Omental fat pad (tissue), 4 donors: ENCODE results near the gene SUPT5H. TPM values are rescaled to one million over a fixed set of nuclear protein-coding genes. Genes with fewer than 3 reads are reported as not detected.

ENCODE experiments used
- ATAC-seq: fragments of 150-250 bp; one replicate; pipeline ENCODE4 v1.9.1; 2016; ENCODE audit warnings: mild to moderate bottlenecking, moderate library complexity; ENCODE audit not compliant: low FRiP score
- DNase-seq: peaks from one replicate; pipeline ENCODE4 v3.0.0-alpha.2; 2019; ENCODE audit warnings: low spot score
- total RNA-seq, 4 donors: library from RNA; depleted of rRNA; stranded (reverse); fragments of >200 nt; gene quantifications; one replicate each; pipeline ENCODE4 v1.1.0, GENCODE V29; 2016
- TF ChIP-seq, protein P1 (sequence below), 3 donors: fragments of 450-650 bp; IDR thresholded peaks; one replicate each; pipeline ENCODE4 v1.5.1; 2016 to 2017; ENCODE audit warnings: antibody characterized with exemption in 3 of 3, mild to moderate bottlenecking in 3 of 3, moderate library complexity in 2 of 3

The SUPT5H gene
- total RNA-seq, 4 donors from 2014 or later: 62.2 to 102 (median 73.3) TPM

GRCh38 chr19:39413272-39413910 is 32.0 kb upstream of the SUPT5H start:
- TF ChIP-seq, protein P1, sequence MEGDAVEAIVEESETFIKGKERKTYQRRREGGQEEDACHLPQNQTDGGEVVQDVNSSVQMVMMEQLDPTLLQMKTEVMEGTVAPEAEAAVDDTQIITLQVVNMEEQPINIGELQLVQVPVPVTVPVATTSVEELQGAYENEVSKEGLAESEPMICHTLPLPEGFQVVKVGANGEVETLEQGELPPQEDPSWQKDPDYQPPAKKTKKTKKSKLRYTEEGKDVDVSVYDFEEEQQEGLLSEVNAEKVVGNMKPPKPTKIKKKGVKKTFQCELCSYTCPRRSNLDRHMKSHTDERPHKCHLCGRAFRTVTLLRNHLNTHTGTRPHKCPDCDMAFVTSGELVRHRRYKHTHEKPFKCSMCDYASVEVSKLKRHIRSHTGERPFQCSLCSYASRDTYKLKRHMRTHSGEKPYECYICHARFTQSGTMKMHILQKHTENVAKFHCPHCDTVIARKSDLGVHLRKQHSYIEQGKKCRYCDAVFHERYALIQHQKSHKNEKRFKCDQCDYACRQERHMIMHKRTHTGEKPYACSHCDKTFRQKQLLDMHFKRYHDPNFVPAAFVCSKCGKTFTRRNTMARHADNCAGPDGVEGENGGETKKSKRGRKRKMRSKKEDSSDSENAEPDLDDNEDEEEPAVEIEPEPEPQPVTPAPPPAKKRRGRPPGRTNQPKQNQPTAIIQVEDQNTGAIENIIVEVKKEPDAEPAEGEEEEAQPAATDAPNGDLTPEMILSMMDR (IDR thresholded peaks at IDR 0.05): no peak
- no peak for ATAC-seq
- DNase-seq: no peak

GRCh38 chr19:39413911-39414608 is 31.3 kb upstream of the SUPT5H start:
- no peak for DNase-seq
- ATAC-seq: no peak
- TF ChIP-seq, protein P1 (IDR thresholded peaks at IDR 0.05): no peak

- no peak for ATAC-seq
- no peak for DNase-seq
- TF ChIP-seq, protein P1 (IDR thresholded peaks at IDR 0.05): no peak
Measured at GRCh38 chr19:39415111-39416046, 30.0 kb upstream of the SUPT5H start.

GRCh38 chr19:39416152-39417120 is 28.9 kb upstream of the SUPT5H start:
- no peak for ATAC-seq

GRCh38 chr19:39417463-39418181 is 27.8 kb upstream of the SUPT5H start:
- DNase-seq (no peak), ATAC-seq (no peak)
- TF ChIP-seq, protein P1 (IDR thresholded peaks at IDR 0.05): no peak

More at GRCh38 chr19:39416152-39417120, 28.9 kb upstream of the SUPT5H start:
- TF ChIP-seq, protein P1 (IDR thresholded peaks at IDR 0.05): no peak
- DNase-seq: no peak
